CD14-positive monocyte (primary cell): ENCODE measurements around the gene NPHP3. TPM values are rescaled to one million over a fixed set of nuclear protein-coding genes. Genes with fewer than 3 reads are reported as not detected.

ENCODE experiments used
- DNase-seq, 3 donors: peaks; one replicate each; pipeline ENCODE4 v3.0.0-alpha.2; 2011 to 2022
- H2AFZ ChIP-seq: 2 replicates; pipeline ENCODE4 v1.6.0; 2012; ENCODE audit warnings: mild to moderate bottlenecking, low read depth, low read length, inconsistent platforms; ENCODE audit not compliant: insufficient read depth, poor library complexity, severe bottlenecking
- H3K27ac ChIP-seq, 2 donors: 1 replicate in 1 of 2; 2 replicates in 1 of 2; pipeline ENCODE4 v1.5.1; 2012 to 2013; ENCODE audit warnings: low read length in 2 of 2, control low read depth in 1 of 2, inconsistent platforms in 1 of 2, low read depth in 1 of 2, mild to moderate bottlenecking in 1 of 2
- H3K27me3 ChIP-seq, 2 donors: one replicate each; pipeline versions ENCODE4 v1.6.0 to v1.6.1; 2011 to 2013; ENCODE audit warnings: low read length in 2 of 2; ENCODE audit not compliant: control insufficient read depth in 2 of 2, insufficient read depth in 2 of 2
- H3K36me3 ChIP-seq, 2 donors: replicated peaks in 1 of 2; 1 replicate in 1 of 2; 2 replicates in 1 of 2; pipeline versions ENCODE4 v1.5.1 to v1.6.1; 2012 to 2013; ENCODE audit warnings: low read length in 2 of 2, control low read depth in 1 of 2, inconsistent platforms in 1 of 2, mild to moderate bottlenecking in 1 of 2; ENCODE audit not compliant: insufficient read depth in 2 of 2, control insufficient read depth in 1 of 2
- H3K4me1 ChIP-seq, 2 donors: 1 replicate in 1 of 2; 2 replicates in 1 of 2; pipeline versions ENCODE4 v1.5.1 to v1.6.1; 2012 to 2013; ENCODE audit warnings: low read length in 2 of 2, control low read depth in 1 of 2, inconsistent platforms in 1 of 2, mild to moderate bottlenecking in 1 of 2, moderate library complexity in 1 of 2; ENCODE audit not compliant: insufficient read depth in 2 of 2, control insufficient read depth in 1 of 2
- H3K4me2 ChIP-seq: replicated peaks from 2 replicates; pipeline ENCODE3; 2012; ENCODE audit warnings: low read length, moderate library complexity, mild to moderate bottlenecking; ENCODE audit not compliant: poor library complexity, severe bottlenecking; ENCODE audit errors: extremely low read depth
- H3K4me3 ChIP-seq, 3 experiments: fragments of 200-600 bp in 1 of 3; sonication (generic) in 1 of 3; replicated peaks in 1 of 3; 1 replicate in 2 of 3; 2 replicates in 1 of 3; pipeline ENCODE4 v1.5.1; 2011 to 2013; ENCODE audit warnings: low read length in 3 of 3, mild to moderate bottlenecking in 3 of 3, control low read depth in 2 of 3, low read depth in 2 of 3, inconsistent platforms in 1 of 3, moderate library complexity in 1 of 3
- H3K79me2 ChIP-seq: 2 replicates; pipeline ENCODE4 v1.6.0; 2012; ENCODE audit warnings: mild to moderate bottlenecking, control low read depth, inconsistent platforms, low read length, moderate library complexity; ENCODE audit not compliant: insufficient read depth
- H3K9ac ChIP-seq: 2 replicates; pipeline ENCODE4 v1.6.0; 2017; ENCODE audit warnings: low read length, mild to moderate bottlenecking; ENCODE audit not compliant: insufficient read depth, poor library complexity, severe bottlenecking
- H3K9me3 ChIP-seq, 2 donors: replicated peaks in 1 of 2; 1 replicate in 1 of 2; 2 replicates in 1 of 2; pipeline versions ENCODE4 v1.5.1 to v1.6.1; 2012 to 2013; ENCODE audit warnings: low read length in 2 of 2, control low read depth in 1 of 2; ENCODE audit not compliant: control insufficient read depth in 1 of 2, insufficient read depth in 1 of 2
- H4K20me1 ChIP-seq: 2 replicates; pipeline ENCODE4 v1.6.0; 2012; ENCODE audit warnings: mild to moderate bottlenecking, low read length, control low read depth, moderate library complexity; ENCODE audit not compliant: insufficient read depth
- H3K27ac Mint-ChIP-seq, 7 donors: one replicate each; pipeline ENCODE4 v1.8.0; 2020; ENCODE audit warnings: mild to moderate bottlenecking in 7 of 7, mixed read lengths in 7 of 7, moderate library complexity in 6 of 7, inconsistent platforms in 2 of 7
- H3K27me3 Mint-ChIP-seq, 3 donors: one replicate each; pipeline ENCODE4 v1.8.0; 2021 to 2022; ENCODE audit warnings: low read depth in 3 of 3, mild to moderate bottlenecking in 3 of 3, mixed read lengths in 3 of 3, moderate library complexity in 3 of 3, inconsistent platforms in 1 of 3
- H3K36me3 Mint-ChIP-seq, 2 donors: one replicate each; pipeline ENCODE4 v1.8.0; 2020; ENCODE audit warnings: mixed read lengths in 2 of 2, inconsistent platforms in 1 of 2, mild to moderate bottlenecking in 1 of 2
- H3K4me1 Mint-ChIP-seq: one replicate; pipeline ENCODE4 v1.8.0; 2020; ENCODE audit warnings: mild to moderate bottlenecking, mixed read lengths
- H3K4me3 Mint-ChIP-seq, 2 donors: one replicate each; pipeline ENCODE4 v1.8.0; 2020; ENCODE audit warnings: mild to moderate bottlenecking in 2 of 2, mixed read lengths in 2 of 2, moderate library complexity in 1 of 2
- H3K9me3 Mint-ChIP-seq, 7 donors: one replicate each; pipeline ENCODE4 v1.8.0; 2020 to 2022; ENCODE audit warnings: mixed read lengths in 7 of 7, mild to moderate bottlenecking in 6 of 7, moderate library complexity in 6 of 7, inconsistent platforms in 2 of 7
- WGBS: methylation state at CpG from one replicate; pipeline ENCODE4 v1.1.5; 2013; ENCODE audit warnings: missing lambda C conversion rate; ENCODE audit not compliant: insufficient coverage; 5-methylcytosine and 5-hydroxymethylcytosine counted together
- intact Hi-C, 2 donors: fragments of 100-400 bp; cut with micrococcal nuclease; formaldehyde crosslinking; loops; one replicate each; pipeline versions ENCODE4 v1.15.0 to v1.15.1; 2023
- polyA plus RNA-seq, 3 donors: library from polyadenylated mRNA; depleted of rRNA in 1 of 3; unstranded in 2 of 3; stranded (reverse) in 1 of 3; fragments of 300-500 nt in 2 of 3; fragments of >200 nt in 1 of 3; fragmentation: Illumina TruSeq in 2 of 3; gene quantifications; 1 replicate in 2 of 3; 2 replicates in 1 of 3; pipeline ENCODE4 v1.2.3, GENCODE V29; 2012 to 2021
- TF ChIP-seq, protein P1 (sequence below): fragments of 200-600 bp; IDR thresholded peaks from one replicate; pipeline ENCODE4 v1.8.0; 2022; ENCODE audit warnings: antibody characterized with exemption, mild to moderate bottlenecking

The NPHP3 gene
- polyA plus RNA-seq, 3 donors, result 1.3 to 15.0 (median 2.0) TPM

- H3K4me1 Mint-ChIP-seq, result no peaks in the 10 kb centered on the region
- H3K9me3 Mint-ChIP-seq, result no peaks in the 10 kb centered on the region
- no peaks in the 10 kb centered on the region for H3K27me3 ChIP-seq
- H2AFZ ChIP-seq, result no peak overlapping the region
- 100% methylated on average over 3 of the region's 4 CpGs for WGBS
- no peak overlapping the region for H3K9ac ChIP-seq
- H3K27me3 Mint-ChIP-seq, result no peaks in the 10 kb centered on the region
- no peaks in the 10 kb centered on the region for H3K4me1 ChIP-seq
- H3K4me3 ChIP-seq, result no peak overlapping the region
- TF ChIP-seq, protein P1, sequence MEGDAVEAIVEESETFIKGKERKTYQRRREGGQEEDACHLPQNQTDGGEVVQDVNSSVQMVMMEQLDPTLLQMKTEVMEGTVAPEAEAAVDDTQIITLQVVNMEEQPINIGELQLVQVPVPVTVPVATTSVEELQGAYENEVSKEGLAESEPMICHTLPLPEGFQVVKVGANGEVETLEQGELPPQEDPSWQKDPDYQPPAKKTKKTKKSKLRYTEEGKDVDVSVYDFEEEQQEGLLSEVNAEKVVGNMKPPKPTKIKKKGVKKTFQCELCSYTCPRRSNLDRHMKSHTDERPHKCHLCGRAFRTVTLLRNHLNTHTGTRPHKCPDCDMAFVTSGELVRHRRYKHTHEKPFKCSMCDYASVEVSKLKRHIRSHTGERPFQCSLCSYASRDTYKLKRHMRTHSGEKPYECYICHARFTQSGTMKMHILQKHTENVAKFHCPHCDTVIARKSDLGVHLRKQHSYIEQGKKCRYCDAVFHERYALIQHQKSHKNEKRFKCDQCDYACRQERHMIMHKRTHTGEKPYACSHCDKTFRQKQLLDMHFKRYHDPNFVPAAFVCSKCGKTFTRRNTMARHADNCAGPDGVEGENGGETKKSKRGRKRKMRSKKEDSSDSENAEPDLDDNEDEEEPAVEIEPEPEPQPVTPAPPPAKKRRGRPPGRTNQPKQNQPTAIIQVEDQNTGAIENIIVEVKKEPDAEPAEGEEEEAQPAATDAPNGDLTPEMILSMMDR, result no peak
- no peak overlapping the region for H3K4me2 ChIP-seq
- H3K27ac ChIP-seq, result no peak overlapping the region
- no peaks in the 10 kb centered on the region for H3K79me2 ChIP-seq
- DNase-seq, result no peak
- H3K9me3 ChIP-seq, result no peaks in the 10 kb centered on the region
- intact Hi-C loops, result no loop called here
- no peaks in the 10 kb centered on the region for H4K20me1 ChIP-seq
- peaks cover 57 to 75% of the 10 kb centered on the region in 2 donors for H3K36me3 Mint-ChIP-seq
- H3K36me3 ChIP-seq, result peaks cover 95 to 97% of the 10 kb centered on the region in 2 donors
- H3K4me3 Mint-ChIP-seq, result no peak overlapping the region
- no peak overlapping the region for H3K27ac Mint-ChIP-seq
Observed at GRCh38 chr3:132690040-132690439, 32.2 kb downstream of the NPHP3 start.

- TF ChIP-seq, protein P1, result no peak
- Histone ChIP-seq H3K27ac (no peak overlapping the region), H3K4me1 (no peaks in the 10 kb centered on the region), H2AFZ (no peak overlapping the region), H4K20me1 (no peaks in the 10 kb centered on the region), H3K36me3 (peaks cover 64 to 95% of the 10 kb centered on the region in 2 donors), H3K79me2 (no peaks in the 10 kb centered on the region), H3K9me3 (no peaks in the 10 kb centered on the region), H3K27me3 (no peaks in the 10 kb centered on the region), H3K4me3 (no peak overlapping the region), H3K9ac (no peak overlapping the region), H3K4me2 (no peak overlapping the region)
- H3K36me3 Mint-ChIP-seq, result peaks cover 37 to 50% of the 10 kb centered on the region in 2 donors
- H3K4me3 Mint-ChIP-seq, result no peak overlapping the region
- DNase-seq, result no peak
- no peaks in the 10 kb centered on the region for H3K9me3 Mint-ChIP-seq
- no peak overlapping the region for H3K27ac Mint-ChIP-seq
- H3K27me3 Mint-ChIP-seq, result no peaks in the 10 kb centered on the region
- no peaks in the 10 kb centered on the region for H3K4me1 Mint-ChIP-seq
- intact Hi-C loops, result no loop called here
Observed at GRCh38 chr3:132682201-132682600, 40.0 kb downstream of the NPHP3 start.
